HEK293T (cell line): ENCODE measurements around the gene R3HDM1.
"Not testable (repeated sequence)": the region's sequence is repeated elsewhere in the genome, so short reads cannot be mapped to it uniquely, and the experiment has no call there.

Source experiments
- ELF4 ChIP-seq: fragments of 450-650 bp; IDR thresholded peaks from 2 replicates; pipeline ENCODE4 v1.6.1; 2017; ENCODE audit warnings: antibody characterized with exemption
- FOXK2 ChIP-seq: fragments of 450-650 bp; IDR thresholded peaks from 2 replicates; pipeline ENCODE4 v1.6.1; 2016; ENCODE audit warnings: mild to moderate bottlenecking
- NFRKB ChIP-seq: fragments of 450-650 bp; IDR thresholded peaks from 2 replicates; pipeline ENCODE4 v1.6.1; 2016; ENCODE audit warnings: mild to moderate bottlenecking, moderate library complexity

GRCh38 chr2:135715086-135715485 lies 183.8 kb downstream of the R3HDM1 start:
- TF ChIP-seq ELF4, FOXK2, NFRKB: not testable (repeated sequence)
